ENCODE data around the gene NDUFB3.

DNA sequence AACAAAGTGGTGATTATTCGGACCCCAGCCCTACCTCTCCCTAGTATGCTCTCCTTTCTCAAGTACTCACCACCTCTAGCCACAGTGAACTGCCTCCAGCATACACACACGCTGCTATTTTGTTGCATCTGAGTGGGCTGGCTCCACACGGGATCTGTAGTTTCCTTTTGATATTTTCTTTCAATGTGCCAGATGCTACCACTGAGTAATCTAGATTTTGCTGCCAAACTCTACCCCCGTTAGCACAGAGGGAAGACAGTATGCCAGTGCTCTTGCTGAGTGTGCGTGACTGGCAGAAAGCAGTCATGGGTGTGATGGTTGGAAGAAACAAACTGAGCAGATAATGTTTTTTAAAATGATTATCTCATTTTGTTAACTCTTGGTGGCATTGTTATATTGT, 55.8 kb downstream of the NDUFB3 start:
- TF ChIP-seq, protein P1, sequence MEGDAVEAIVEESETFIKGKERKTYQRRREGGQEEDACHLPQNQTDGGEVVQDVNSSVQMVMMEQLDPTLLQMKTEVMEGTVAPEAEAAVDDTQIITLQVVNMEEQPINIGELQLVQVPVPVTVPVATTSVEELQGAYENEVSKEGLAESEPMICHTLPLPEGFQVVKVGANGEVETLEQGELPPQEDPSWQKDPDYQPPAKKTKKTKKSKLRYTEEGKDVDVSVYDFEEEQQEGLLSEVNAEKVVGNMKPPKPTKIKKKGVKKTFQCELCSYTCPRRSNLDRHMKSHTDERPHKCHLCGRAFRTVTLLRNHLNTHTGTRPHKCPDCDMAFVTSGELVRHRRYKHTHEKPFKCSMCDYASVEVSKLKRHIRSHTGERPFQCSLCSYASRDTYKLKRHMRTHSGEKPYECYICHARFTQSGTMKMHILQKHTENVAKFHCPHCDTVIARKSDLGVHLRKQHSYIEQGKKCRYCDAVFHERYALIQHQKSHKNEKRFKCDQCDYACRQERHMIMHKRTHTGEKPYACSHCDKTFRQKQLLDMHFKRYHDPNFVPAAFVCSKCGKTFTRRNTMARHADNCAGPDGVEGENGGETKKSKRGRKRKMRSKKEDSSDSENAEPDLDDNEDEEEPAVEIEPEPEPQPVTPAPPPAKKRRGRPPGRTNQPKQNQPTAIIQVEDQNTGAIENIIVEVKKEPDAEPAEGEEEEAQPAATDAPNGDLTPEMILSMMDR (IDR thresholded peaks at IDR 0.05; ENCODE audit: extremely low read depth in 1 of 2, insufficient read depth in 1 of 2, low read depth in 1 of 2, low read length in 2 of 2) = no peak
- TF ChIP-seq MYC (IDR thresholded peaks at IDR 0.05; ENCODE audit: low read depth, low read length) = peak; percentile 22
- TF ChIP-seq POLR2A (IDR thresholded peaks at IDR 0.05; ENCODE audit: low read depth, low read length) = peak; percentile 91
- peak; percentile 21 for TF ChIP-seq GATA2 (IDR thresholded peaks at IDR 0.05; ENCODE audit: insufficient read depth, insufficient read length, low read depth, low read length)
- peak; percentile 83 for TF ChIP-seq POLR2AphosphoS5 (IDR thresholded peaks at IDR 0.05; ENCODE audit: insufficient read depth, low read depth, low read length)
